ENCODE data around the gene CHSY1.

CHSY1 gene

GRCh38 chr15:101209285-101209845, 42.5 kb downstream of the CHSY1 start:
- no peak for DNase-seq

- no peak for DNase-seq
Measured at GRCh38 chr15:101207867-101208288, 44.0 kb downstream of the CHSY1 start.

- DNase-seq, result no peak
Measured at GRCh38 chr15:101206176-101206591, 45.7 kb downstream of the CHSY1 start.

- DNase-seq, result no peak
Measured at GRCh38 chr15:101204739-101205535, 46.9 kb downstream of the CHSY1 start.

- no peak for DNase-seq
Measured at GRCh38 chr15:101203607-101204189, 48.1 kb downstream of the CHSY1 start.

- DNase-seq, result no peak
Measured at GRCh38 chr15:101203029-101203573, 48.7 kb downstream of the CHSY1 start.

GRCh38 chr15:101201411-101202174, 50.3 kb downstream of the CHSY1 start:
- no peak for DNase-seq

GRCh38 chr15:101200181-101200580, 51.7 kb downstream of the CHSY1 start:
- DNase-seq, result no peak

- DNase-seq, result no peak
Measured at GRCh38 chr15:101198800-101199199, 53.0 kb downstream of the CHSY1 start.

GRCh38 chr15:101198031-101198575, 53.7 kb downstream of the CHSY1 start:
- DNase-seq, result no peak

- DNase-seq, result no peak
Measured at GRCh38 chr15:101194546-101195125, 57.2 kb downstream of the CHSY1 start.

- no peak for DNase-seq
Measured at GRCh38 chr15:101193806-101194545, 57.9 kb downstream of the CHSY1 start.

- no peak for DNase-seq
Measured at GRCh38 chr15:101193120-101193644, 58.7 kb downstream of the CHSY1 start.

- DNase-seq, result no peak
Measured at GRCh38 chr15:101192081-101192480, 59.8 kb downstream of the CHSY1 start.

- no peak for DNase-seq
Measured at GRCh38 chr15:101191242-101191641, 60.6 kb downstream of the CHSY1 start.

GRCh38 chr15:101190092-101190595, 61.7 kb downstream of the CHSY1 start:
- DNase-seq, result no peak

- DNase-seq, result no peak
Measured at GRCh38 chr15:101189409-101190091, 62.3 kb downstream of the CHSY1 start.

- no peak for DNase-seq
Measured at GRCh38 chr15:101188637-101189408, 63.0 kb downstream of the CHSY1 start.

- no peak for DNase-seq
Measured at GRCh38 chr15:101187820-101188636, 63.8 kb downstream of the CHSY1 start.

Data from NCI-H1092 (cell line).